Transverse colon (tissue), 3 donors: Measurements from ENCODE around the gene TSACC.

Experiments used
- EP300 ChIP-seq: sonication (generic); formaldehyde crosslinking; IDR thresholded peaks from one replicate; pipeline ENCODE4 v1.6.1; 2017; ENCODE audit warnings: antibody characterized with exemption, low read depth
- POLR2A ChIP-seq: fragments of 450-650 bp; IDR thresholded peaks from one replicate; pipeline ENCODE4 v1.6.1; 2016; ENCODE audit warnings: antibody characterized with exemption, mild to moderate bottlenecking, moderate library complexity
- TF ChIP-seq, protein P1 (sequence below), 5 experiments: fragments of 200-600 bp in 3 of 5; fragments of 450-650 bp in 2 of 5; sonication (generic) in 3 of 5; IDR thresholded peaks; 1 replicate in 2 of 5; 2 replicates in 3 of 5; pipeline ENCODE4 v1.5.1; 2016 to 2017; ENCODE audit warnings: antibody characterized with exemption in 5 of 5, inconsistent platforms in 3 of 5, mild to moderate bottlenecking in 2 of 5, moderate library complexity in 1 of 5

DNA sequence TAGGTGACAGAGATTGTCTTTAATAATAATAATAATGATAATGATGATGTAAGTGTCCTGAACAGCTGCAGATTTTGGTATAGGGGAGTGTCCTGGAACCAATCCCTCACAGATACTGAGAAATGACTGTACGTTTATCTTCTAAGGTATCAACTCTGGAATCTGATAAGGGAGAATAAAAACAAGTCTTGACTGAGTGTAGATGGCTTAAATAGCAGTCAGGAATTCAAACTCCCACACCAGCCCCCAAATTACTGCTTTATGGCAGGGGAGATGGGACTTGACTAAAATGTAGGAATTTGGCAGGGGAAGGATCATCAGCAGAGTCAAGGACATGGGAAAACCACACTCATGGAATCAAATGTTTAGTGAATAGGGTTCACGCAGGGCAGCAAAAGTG lies 33.1 kb upstream of the TSACC start:
- TF ChIP-seq POLR2A: no peak
- TF ChIP-seq, protein P1, sequence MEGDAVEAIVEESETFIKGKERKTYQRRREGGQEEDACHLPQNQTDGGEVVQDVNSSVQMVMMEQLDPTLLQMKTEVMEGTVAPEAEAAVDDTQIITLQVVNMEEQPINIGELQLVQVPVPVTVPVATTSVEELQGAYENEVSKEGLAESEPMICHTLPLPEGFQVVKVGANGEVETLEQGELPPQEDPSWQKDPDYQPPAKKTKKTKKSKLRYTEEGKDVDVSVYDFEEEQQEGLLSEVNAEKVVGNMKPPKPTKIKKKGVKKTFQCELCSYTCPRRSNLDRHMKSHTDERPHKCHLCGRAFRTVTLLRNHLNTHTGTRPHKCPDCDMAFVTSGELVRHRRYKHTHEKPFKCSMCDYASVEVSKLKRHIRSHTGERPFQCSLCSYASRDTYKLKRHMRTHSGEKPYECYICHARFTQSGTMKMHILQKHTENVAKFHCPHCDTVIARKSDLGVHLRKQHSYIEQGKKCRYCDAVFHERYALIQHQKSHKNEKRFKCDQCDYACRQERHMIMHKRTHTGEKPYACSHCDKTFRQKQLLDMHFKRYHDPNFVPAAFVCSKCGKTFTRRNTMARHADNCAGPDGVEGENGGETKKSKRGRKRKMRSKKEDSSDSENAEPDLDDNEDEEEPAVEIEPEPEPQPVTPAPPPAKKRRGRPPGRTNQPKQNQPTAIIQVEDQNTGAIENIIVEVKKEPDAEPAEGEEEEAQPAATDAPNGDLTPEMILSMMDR (IDR thresholded peaks at IDR 0.05): no peak
- TF ChIP-seq EP300: no peak
